H1 (cell line): ENCODE results near the gene PDE8B. TPM values are rescaled to one million over a fixed set of nuclear protein-coding genes. Genes with fewer than 3 reads are reported as not detected.

Source experiments
- CBX8 ChIP-seq: fragments of 300-800, 300-1000 bp; sonication (generic); IDR thresholded peaks from 2 replicates; pipeline ENCODE4 v1.7.1; 2016; ENCODE audit warnings: low read depth, low read length, borderline replicate concordance
- CEBPB ChIP-seq: IDR thresholded peaks from 2 replicates; pipeline ENCODE4 v1.6.1; 2012; ENCODE audit warnings: low read depth, low read length
- FOSL1 ChIP-seq: IDR thresholded peaks from 2 replicates; pipeline ENCODE4 v1.6.1; 2011; ENCODE audit warnings: mild to moderate bottlenecking, low read depth, low read length, moderate library complexity; ENCODE audit not compliant: insufficient read depth
- HDAC2 ChIP-seq, 2 experiments: fragments of 300-600 bp in 1 of 2; sonication (generic) in 1 of 2; IDR thresholded peaks; 2 replicates each; pipeline ENCODE4 v1.6.1; 2011 to 2012; ENCODE audit warnings: low read depth in 2 of 2, low read length in 2 of 2, mild to moderate bottlenecking in 2 of 2, moderate library complexity in 2 of 2, borderline replicate concordance in 1 of 2, inconsistent platforms in 1 of 2
- HDAC6 ChIP-seq: IDR thresholded peaks from one replicate; pipeline ENCODE4 v1.7.1; 2012; ENCODE audit warnings: low read depth, mild to moderate bottlenecking, inconsistent platforms, low read length, moderate library complexity
- PHF8 ChIP-seq: fragments of 200-600 bp; sonication (generic); conservative IDR thresholded peaks from 2 replicates; pipeline ENCODE4 v1.7.1; 2012; ENCODE audit warnings: low read depth, mild to moderate bottlenecking, inconsistent platforms, low read length, moderate library complexity
- POU5F1 ChIP-seq: IDR thresholded peaks from 2 replicates; pipeline ENCODE4 v1.6.1; 2011; ENCODE audit warnings: low read depth, mild to moderate bottlenecking, low read length, moderate library complexity
- RNF2 ChIP-seq: fragments of 200-900, 300-1000 bp; sonication (generic); IDR thresholded peaks from 2 replicates; pipeline ENCODE4 v1.7.1; 2016; ENCODE audit warnings: borderline replicate concordance, low read depth, mild to moderate bottlenecking, antibody characterized with exemption, low read length; ENCODE audit not compliant: poor library complexity, severe bottlenecking; ENCODE audit errors: missing control alignments
- polyA plus RNA-seq, 7 experiments: library from polyadenylated mRNA; depleted of rRNA in 3 of 7; stranded (reverse) in 5 of 7; unstranded in 2 of 7; fragments of >200 nt in 5 of 7; fragments of 200-250 nt in 2 of 7; gene quantifications; 1 replicate in 5 of 7; 2 replicates in 1 of 7; 4 replicates in 1 of 7; pipeline versions ENCODE4 v1.2.1 to v1.2.3, GENCODE V29; 2011 to 2013; ENCODE audit warnings: missing spikeins in 2 of 7, mixed read lengths in 2 of 7
- total RNA-seq: library from RNA; stranded (reverse); fragmentation: NEBNext Ultra II Directional; extraction: Animal tissue kit (Norgen Biotek cat#: 25700); gene quantifications from 2 replicates; pipeline ENCODE4 v1.2.1, GENCODE V29; 2021

The PDE8B gene
- total and polyA plus RNA-seq, 2 of the 8 experiments (the other 6 are each of a cell fraction or from before 2014, with no cell fraction given) = 0.32 to 1.1 TPM

DNA sequence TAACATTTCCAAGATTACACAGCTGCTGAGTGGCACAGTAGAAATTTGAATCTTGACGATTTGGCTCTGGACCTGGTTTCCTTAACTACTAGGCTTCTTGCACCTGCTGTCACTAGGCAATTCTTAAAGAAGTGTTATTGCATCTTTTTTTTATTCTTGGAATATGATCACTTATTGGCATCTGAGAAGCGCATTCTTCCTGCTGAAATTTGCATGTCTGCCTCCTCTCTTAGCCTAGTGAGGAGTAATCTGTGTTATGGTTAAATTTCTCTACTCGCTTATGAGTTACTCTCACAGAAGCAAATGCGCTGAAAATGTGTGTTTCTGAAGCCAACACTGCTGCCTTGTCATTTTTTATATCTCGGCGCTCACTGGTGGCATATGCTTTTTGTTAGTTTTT lies 192.3 kb downstream of the PDE8B start (continued):
- no peak for TF ChIP-seq CBX8
- no peak for TF ChIP-seq RNF2
- no peak for TF ChIP-seq HDAC6
- TF ChIP-seq CEBPB = no peak
- TF ChIP-seq PHF8 = no peak
- TF ChIP-seq FOSL1 = no peak
- TF ChIP-seq HDAC2 (IDR thresholded peaks at IDR 0.05; ENCODE audit: borderline replicate concordance in 1 of 2, low read depth in 2 of 2, low read length in 2 of 2) = no peak
- TF ChIP-seq POU5F1 = no peak
- TF ChIP-seq, all 59 proteins: peak for 0
